Osteoblast (primary cell): Measurements from ENCODE around the gene AMFR. TPM values are rescaled to one million over a fixed set of nuclear protein-coding genes. Genes with fewer than 3 reads are reported as not detected.

Experiments used
- DNase-seq: peaks from one replicate; pipeline ENCODE4 v3.0.0; 2011; ENCODE audit warnings: low spot score, mixed read lengths; ENCODE audit not compliant: insufficient read length; ENCODE audit errors: missing footprints
- H2AFZ ChIP-seq: 2 replicates; pipeline ENCODE4 v1.6.0; 2011; ENCODE audit warnings: mild to moderate bottlenecking, low read length
- H3K27ac ChIP-seq: 2 replicates; pipeline ENCODE4 v1.5.1; 2011; ENCODE audit warnings: mild to moderate bottlenecking, low read depth, low read length, moderate library complexity
- H3K27me3 ChIP-seq: 2 replicates; pipeline ENCODE4 v1.6.0; 2012; ENCODE audit warnings: mild to moderate bottlenecking, control low read depth, inconsistent platforms, low read length, moderate library complexity; ENCODE audit not compliant: insufficient read depth
- H3K36me3 ChIP-seq: 2 replicates; pipeline ENCODE4 v1.5.1; 2011; ENCODE audit warnings: mild to moderate bottlenecking, low read length, control low read depth, moderate library complexity; ENCODE audit not compliant: insufficient read depth
- H3K4me1 ChIP-seq: 2 replicates; pipeline ENCODE4 v1.5.1; 2011; ENCODE audit warnings: mild to moderate bottlenecking, low read length, control low read depth, moderate library complexity; ENCODE audit not compliant: insufficient read depth
- H3K4me2 ChIP-seq: 2 replicates; pipeline ENCODE4 v1.6.0; 2011; ENCODE audit warnings: mild to moderate bottlenecking, low read length; ENCODE audit not compliant: insufficient read depth
- H3K4me3 ChIP-seq: fragments of 200-600 bp; sonication (generic); 3 replicates; pipeline ENCODE4 v1.5.1; 2012; ENCODE audit warnings: mild to moderate bottlenecking, low read length, inconsistent platforms; ENCODE audit not compliant: insufficient read depth
- H3K79me2 ChIP-seq: 2 replicates; pipeline ENCODE4 v1.6.0; 2012; ENCODE audit warnings: mild to moderate bottlenecking, low read length, control low read depth, inconsistent platforms; ENCODE audit not compliant: insufficient read depth
- H3K9me3 ChIP-seq: 2 replicates; pipeline ENCODE4 v1.5.1; 2011; ENCODE audit warnings: low read depth, low read length, control low read depth
- H4K20me1 ChIP-seq: 2 replicates; pipeline ENCODE4 v1.6.0; 2012; ENCODE audit warnings: mild to moderate bottlenecking, low read length, control low read depth; ENCODE audit not compliant: insufficient read depth
- total RNA-seq: library from RNA; depleted of rRNA; stranded (reverse); fragments of >200 nt; gene quantifications from 2 replicates; pipeline ENCODE4 v1.2.3, GENCODE V29; 2012
- TF ChIP-seq, protein P1 (sequence below): IDR thresholded peaks from 2 replicates; pipeline ENCODE4 v1.5.1; 2011; ENCODE audit warnings: mild to moderate bottlenecking, low read depth, low read length, moderate library complexity; ENCODE audit errors: extremely low read depth

AMFR gene
- total RNA-seq, 1 donor = 339 TPM

DNA sequence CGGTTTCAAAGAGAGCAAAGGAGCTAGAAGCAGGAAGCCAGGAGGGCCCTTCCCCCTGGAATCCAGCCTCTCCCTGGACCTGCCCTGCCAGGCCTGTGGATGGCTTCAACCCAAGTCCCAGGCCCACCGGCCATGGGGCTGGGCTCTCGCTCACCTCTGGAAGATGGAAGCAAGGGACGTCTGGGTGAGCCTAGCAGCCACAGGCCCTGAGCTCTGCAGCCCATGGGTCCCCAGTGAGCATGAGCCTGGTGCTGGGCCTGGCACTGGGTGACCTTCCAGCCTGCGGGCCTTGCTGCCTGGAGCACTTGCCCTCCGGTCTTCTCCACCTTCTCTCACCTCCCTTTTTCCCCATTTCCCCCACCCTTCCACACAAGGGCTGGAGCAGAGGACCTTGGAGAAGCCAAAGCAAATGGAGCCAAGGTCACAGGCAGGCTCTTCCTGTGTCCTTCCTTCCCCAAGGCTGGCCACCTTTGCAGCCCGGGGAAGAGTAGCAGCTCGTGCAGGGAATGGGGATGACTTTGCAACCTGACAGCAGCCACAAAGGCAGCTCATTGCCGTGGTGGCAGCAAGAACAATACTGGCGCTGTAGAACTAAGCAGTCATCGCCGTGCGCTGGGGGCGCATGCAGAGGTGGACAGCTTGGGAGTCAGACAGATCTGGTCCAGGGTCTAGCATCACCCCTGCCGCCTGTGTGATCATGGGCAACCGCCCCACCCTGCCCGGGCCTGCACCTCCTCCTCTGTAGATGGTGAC is 86.6 kb downstream of the AMFR start:
- H3K4me2 ChIP-seq = no peak overlapping the region
- H3K4me1 ChIP-seq = no peaks in the 10 kb centered on the region
- H3K9me3 ChIP-seq = no peaks in the 10 kb centered on the region
- TF ChIP-seq, protein P1, sequence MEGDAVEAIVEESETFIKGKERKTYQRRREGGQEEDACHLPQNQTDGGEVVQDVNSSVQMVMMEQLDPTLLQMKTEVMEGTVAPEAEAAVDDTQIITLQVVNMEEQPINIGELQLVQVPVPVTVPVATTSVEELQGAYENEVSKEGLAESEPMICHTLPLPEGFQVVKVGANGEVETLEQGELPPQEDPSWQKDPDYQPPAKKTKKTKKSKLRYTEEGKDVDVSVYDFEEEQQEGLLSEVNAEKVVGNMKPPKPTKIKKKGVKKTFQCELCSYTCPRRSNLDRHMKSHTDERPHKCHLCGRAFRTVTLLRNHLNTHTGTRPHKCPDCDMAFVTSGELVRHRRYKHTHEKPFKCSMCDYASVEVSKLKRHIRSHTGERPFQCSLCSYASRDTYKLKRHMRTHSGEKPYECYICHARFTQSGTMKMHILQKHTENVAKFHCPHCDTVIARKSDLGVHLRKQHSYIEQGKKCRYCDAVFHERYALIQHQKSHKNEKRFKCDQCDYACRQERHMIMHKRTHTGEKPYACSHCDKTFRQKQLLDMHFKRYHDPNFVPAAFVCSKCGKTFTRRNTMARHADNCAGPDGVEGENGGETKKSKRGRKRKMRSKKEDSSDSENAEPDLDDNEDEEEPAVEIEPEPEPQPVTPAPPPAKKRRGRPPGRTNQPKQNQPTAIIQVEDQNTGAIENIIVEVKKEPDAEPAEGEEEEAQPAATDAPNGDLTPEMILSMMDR = no peak
- H3K79me2 ChIP-seq = no peaks in the 10 kb centered on the region
- DNase-seq = no peak
- H3K27me3 ChIP-seq = no peaks in the 10 kb centered on the region
- H3K4me3 ChIP-seq = no peak overlapping the region
- H2AFZ ChIP-seq = no peak overlapping the region
- H3K36me3 ChIP-seq = no peaks in the 10 kb centered on the region
- no peaks in the 10 kb centered on the region for H4K20me1 ChIP-seq
- H3K27ac ChIP-seq = no peak overlapping the region

DNA sequence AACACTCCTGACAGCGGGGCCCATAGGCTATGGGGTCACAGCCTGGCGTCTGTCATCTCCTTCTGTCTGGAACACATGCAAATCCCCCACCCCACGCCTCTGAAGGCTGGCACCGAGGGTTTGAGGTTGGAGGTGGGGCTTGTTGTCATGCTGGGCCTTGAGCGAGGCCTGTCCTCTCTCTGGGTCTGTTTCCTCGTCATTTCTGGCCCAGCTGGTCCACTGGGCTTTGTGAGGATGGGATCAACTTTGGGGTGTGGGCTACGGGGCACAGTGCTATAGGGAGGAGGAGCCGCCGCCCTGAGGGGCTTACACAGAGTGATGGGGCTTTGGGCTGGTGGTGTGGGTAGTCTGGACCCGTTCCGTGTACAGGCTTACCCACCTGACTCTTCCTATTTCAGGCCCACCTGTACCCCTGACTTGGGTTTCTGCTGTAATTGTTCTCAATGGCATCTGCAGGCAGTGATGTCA is 87.5 kb downstream of the AMFR start:
- no peaks in the 10 kb centered on the region for H3K36me3 ChIP-seq
- no peak for DNase-seq
- TF ChIP-seq, protein P1 = no peak
- H3K27me3 ChIP-seq = no peaks in the 10 kb centered on the region
- no peak overlapping the region for H3K4me2 ChIP-seq
- no peaks in the 10 kb centered on the region for H3K4me1 ChIP-seq
- no peak overlapping the region for H3K4me3 ChIP-seq
- no peak overlapping the region for H3K27ac ChIP-seq
- H3K79me2 ChIP-seq = no peaks in the 10 kb centered on the region
- no peaks in the 10 kb centered on the region for H4K20me1 ChIP-seq
- no peaks in the 10 kb centered on the region for H3K9me3 ChIP-seq
- no peak overlapping the region for H2AFZ ChIP-seq

DNA sequence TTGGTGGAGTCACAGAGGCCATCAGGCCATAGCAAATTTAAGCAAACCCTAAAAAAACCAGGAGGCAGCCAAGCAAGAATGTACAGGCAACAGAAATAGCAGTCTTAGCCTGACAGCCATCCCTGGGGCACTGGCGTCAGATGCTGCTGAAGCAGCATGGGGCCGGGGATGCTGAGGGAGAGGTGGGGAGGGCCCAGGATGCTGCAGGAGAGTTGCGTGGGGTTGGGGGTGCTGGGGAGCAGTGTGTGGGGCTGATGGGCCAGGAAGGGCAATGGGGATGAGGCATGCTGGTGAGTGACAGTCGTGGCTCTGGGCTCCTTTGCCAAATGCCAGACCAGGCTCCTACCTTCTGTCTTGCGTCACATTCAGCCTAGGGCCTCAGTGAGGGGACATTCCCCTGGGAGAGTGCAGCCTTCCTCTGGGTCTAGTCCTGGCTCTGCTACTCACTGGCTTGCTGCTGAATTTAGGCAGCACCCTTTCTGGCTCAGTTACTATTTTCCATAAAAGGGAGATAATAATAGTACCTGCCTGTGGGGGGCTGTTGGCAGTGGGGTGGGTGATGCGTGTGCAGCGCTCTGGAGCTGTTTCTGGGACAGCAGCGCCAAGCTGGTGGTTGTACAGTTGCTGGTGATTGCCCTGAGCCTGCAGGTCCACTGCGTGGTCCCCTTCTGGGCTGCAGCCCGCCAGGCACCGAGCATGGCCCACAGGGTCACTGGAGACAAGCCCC is 88.1 kb downstream of the AMFR start:
- no peak overlapping the region for H3K4me3 ChIP-seq
- H3K4me2 ChIP-seq = no peak overlapping the region
- no peak for DNase-seq
- no peak overlapping the region for H2AFZ ChIP-seq
- no peaks in the 10 kb centered on the region for H3K79me2 ChIP-seq
- H3K36me3 ChIP-seq = no peaks in the 10 kb centered on the region
- no peak overlapping the region for H3K27ac ChIP-seq
- no peaks in the 10 kb centered on the region for H3K9me3 ChIP-seq
- no peaks in the 10 kb centered on the region for H4K20me1 ChIP-seq
- no peaks in the 10 kb centered on the region for H3K27me3 ChIP-seq
- no peaks in the 10 kb centered on the region for H3K4me1 ChIP-seq
- TF ChIP-seq, protein P1 = no peak

DNA sequence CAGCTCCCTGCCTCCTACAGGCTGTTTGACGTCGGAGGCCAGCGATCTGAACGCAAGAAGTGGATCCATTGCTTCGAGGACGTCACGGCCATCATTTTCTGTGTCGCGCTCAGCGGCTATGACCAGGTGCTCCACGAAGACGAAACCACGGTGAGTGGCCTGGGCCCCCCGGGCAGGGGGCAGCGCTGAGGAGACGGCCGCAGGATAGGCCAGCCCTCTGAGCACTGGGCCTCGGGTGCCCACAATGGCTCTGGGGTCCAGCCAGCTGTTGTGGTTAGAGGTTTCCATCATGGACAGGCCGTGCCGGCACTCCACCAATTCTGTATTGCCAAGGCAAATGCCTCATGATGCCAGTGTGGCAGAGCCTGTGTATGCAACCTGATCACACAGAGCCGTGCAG is 88.6 kb downstream of the AMFR start:
- Histone ChIP-seq H3K79me2 (no peaks in the 10 kb centered on the region), H3K36me3 (no peaks in the 10 kb centered on the region), H2AFZ (no peak overlapping the region), H3K27ac (no peak overlapping the region), H3K4me3 (no peak overlapping the region), H3K4me1 (no peaks in the 10 kb centered on the region), H3K4me2 (no peak overlapping the region), H3K9me3 (no peaks in the 10 kb centered on the region), H3K27me3 (no peaks in the 10 kb centered on the region), H4K20me1 (no peaks in the 10 kb centered on the region)
- TF ChIP-seq, protein P1 = no peak
- DNase-seq = no peak
